OCI-LY7 (cell line): Measurements from ENCODE around the gene RBM28.
"Not testable (repeated sequence)": the region's sequence is repeated elsewhere in the genome, so short reads cannot be mapped to it uniquely, and the experiment has no call there.

ENCODE experiments used
- EZH2phosphoT487 ChIP-seq: fragments of 200-600 bp; sonication (generic); IDR thresholded peaks from 2 replicates; pipeline ENCODE4 v1.6.1; 2018; ENCODE audit warnings: low read depth, borderline replicate concordance, mild to moderate bottlenecking, mixed run types, antibody characterized with exemption, low read length, moderate library complexity, mixed read lengths
- TF ChIP-seq, protein P1 (sequence below): fragments of 200-600 bp; sonication (generic); conservative IDR thresholded peaks from 2 replicates; pipeline ENCODE4 v1.5.1; 2014; ENCODE audit warnings: mild to moderate bottlenecking, antibody characterized with exemption, low read length, moderate library complexity, mixed read lengths

DNA sequence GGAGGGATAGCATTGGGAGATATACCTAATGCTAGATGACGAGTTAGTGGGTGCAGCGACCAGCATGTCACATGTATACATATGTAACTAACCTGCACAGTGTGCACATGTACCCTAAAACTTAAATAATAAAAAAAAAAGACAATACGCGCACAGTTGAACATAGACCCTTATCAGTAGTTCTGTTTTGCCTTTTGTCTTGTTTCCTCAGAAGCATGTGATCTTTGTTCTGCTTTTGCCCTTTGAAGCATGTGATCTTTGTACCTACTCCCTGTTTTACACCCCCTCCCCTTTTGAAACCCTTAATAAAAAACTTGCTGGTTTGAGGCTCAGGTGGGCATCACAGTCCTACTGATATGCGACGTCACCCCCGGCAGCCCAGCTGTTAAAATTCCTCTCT lies 45.7 kb downstream of the RBM28 start:
- TF ChIP-seq, protein P1, sequence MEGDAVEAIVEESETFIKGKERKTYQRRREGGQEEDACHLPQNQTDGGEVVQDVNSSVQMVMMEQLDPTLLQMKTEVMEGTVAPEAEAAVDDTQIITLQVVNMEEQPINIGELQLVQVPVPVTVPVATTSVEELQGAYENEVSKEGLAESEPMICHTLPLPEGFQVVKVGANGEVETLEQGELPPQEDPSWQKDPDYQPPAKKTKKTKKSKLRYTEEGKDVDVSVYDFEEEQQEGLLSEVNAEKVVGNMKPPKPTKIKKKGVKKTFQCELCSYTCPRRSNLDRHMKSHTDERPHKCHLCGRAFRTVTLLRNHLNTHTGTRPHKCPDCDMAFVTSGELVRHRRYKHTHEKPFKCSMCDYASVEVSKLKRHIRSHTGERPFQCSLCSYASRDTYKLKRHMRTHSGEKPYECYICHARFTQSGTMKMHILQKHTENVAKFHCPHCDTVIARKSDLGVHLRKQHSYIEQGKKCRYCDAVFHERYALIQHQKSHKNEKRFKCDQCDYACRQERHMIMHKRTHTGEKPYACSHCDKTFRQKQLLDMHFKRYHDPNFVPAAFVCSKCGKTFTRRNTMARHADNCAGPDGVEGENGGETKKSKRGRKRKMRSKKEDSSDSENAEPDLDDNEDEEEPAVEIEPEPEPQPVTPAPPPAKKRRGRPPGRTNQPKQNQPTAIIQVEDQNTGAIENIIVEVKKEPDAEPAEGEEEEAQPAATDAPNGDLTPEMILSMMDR, result not testable (repeated sequence)
- TF ChIP-seq EZH2phosphoT487, result not testable (repeated sequence)
